NOMO-1 treated with dmso at 0.1 percent for 144 hours (cell line): ENCODE data around the gene LY9.

Source experiments
- DNase-seq: peaks from one replicate; lab custom pipeline; 2025; ENCODE audit not compliant: unreplicated experiment; lab: John Stamatoyannopoulos, UW

Gene LY9, protein sequence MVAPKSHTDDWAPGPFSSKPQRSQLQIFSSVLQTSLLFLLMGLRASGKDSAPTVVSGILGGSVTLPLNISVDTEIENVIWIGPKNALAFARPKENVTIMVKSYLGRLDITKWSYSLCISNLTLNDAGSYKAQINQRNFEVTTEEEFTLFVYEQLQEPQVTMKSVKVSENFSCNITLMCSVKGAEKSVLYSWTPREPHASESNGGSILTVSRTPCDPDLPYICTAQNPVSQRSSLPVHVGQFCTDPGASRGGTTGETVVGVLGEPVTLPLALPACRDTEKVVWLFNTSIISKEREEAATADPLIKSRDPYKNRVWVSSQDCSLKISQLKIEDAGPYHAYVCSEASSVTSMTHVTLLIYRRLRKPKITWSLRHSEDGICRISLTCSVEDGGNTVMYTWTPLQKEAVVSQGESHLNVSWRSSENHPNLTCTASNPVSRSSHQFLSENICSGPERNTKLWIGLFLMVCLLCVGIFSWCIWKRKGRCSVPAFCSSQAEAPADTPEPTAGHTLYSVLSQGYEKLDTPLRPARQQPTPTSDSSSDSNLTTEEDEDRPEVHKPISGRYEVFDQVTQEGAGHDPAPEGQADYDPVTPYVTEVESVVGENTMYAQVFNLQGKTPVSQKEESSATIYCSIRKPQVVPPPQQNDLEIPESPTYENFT

DNA sequence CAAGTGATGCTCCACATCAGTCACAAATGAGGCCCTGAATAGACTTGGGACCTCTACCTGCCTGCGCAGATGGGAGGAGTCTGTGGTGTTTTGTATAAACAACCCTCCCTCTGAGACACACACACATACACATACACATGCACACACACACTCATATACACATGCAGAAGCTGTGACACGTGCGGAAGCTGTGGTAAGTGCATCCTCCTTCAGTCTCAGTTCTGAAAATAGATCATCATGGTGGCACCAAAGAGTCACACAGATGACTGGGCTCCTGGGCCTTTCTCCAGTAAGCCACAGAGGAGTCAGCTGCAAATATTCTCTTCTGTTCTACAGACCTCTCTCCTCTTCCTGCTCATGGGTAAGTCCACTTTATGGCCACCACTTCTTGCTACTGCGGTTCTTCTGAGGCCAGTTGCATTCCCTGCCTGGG is at the start of gene LY9:
Gene LY9 (plus strand): TSS at position 224 of the 433 bp plus-strand sequence. CDS start 14 bp downstream, at position 238.
- peak; percentile 49 for DNase-seq

DNA sequence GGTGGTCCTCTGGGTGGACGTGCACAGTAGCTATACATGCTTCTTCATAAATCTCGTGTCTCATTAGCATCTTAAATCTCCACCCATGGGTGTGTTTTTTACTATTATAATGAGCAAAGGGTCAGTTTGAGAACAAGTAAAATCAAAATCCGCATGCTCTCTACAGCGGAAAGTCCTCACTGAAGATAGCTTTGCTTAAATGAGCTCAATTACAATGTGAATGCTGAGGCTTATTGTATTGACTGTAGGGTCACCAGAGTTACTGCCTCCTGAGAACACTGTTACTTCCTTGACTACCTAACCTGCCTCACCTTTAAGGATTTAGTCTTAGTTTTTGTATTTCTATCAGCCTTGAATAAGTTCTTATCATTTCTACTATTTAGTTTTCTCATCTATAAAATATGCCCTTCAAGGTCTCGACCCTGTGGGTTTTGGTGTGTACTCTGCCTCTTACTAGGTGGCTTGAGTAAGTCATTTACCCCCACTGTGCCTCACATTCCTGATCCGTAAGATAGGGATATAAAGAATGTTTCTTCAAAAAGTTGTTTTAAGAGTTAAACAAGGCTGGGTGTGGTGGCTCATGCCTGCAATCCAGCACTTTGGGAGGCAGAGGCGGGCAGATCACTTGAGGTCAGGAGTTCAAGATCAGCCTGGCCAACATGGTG is 49.0 kb upstream of the LY9 start:
- no peak for DNase-seq

DNA sequence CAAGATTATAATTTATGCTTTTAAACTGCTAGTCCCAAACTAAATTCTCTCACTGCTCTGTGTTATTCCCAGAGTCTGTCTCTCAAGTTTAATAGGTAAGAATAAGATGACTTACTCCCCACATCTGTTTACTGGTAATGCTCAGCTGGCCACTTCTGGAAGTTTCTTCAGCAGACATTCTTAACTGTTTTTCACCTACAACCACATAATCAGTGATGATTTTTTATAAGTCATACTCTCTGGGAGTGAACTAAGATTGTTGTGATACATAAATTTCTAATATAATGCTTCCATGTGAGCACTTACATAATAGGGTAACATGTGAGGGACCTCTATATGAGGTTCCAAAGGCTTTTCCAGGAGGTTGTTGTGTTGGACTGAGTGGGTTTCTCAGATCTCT is 48.3 kb upstream of the LY9 start:
- no peak for DNase-seq

DNA sequence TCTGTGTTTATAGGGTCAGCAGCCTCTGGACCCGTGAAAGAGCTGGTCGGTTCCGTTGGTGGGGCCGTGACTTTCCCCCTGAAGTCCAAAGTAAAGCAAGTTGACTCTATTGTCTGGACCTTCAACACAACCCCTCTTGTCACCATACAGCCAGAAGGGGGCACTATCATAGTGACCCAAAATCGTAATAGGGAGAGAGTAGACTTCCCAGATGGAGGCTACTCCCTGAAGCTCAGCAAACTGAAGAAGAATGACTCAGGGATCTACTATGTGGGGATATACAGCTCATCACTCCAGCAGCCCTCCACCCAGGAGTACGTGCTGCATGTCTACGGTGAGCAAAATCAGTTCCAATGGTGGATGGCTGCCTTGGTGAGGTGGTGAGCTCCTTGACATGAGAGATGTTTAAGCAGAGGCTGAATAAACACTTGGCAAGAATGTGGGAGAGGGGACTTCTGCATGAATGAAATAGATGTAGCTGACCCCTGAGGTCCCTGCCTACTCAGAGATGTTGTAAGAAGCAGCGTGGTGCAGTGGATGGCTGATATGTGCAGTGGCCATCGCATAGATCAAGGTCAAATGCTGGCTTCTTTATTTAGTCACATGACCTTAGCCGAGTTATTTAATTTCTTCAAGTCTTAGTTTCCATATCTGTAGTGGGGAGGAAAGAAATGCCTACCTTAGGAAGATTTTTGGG is 47.6 kb upstream of the LY9 start:
- no peak for DNase-seq

DNA sequence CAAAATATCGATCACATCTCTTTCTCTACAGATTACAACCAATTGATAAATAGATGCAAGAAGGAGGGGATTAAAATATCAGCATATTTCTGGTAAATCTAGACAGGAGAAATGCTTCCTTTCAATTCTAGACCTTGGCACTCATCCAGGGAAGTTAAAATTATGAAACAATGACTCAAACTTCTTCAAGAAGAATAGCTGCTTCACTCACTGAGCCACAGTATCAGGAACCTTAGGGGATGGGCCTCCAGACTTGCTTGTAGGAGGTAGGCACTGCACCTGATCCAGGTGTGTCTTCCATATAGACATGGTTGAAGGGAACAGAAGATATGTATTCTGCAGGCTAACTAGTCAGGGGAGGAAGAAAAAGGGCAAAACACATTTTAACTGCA is 47.1 kb upstream of the LY9 start:
- DNase-seq, result no peak

DNA sequence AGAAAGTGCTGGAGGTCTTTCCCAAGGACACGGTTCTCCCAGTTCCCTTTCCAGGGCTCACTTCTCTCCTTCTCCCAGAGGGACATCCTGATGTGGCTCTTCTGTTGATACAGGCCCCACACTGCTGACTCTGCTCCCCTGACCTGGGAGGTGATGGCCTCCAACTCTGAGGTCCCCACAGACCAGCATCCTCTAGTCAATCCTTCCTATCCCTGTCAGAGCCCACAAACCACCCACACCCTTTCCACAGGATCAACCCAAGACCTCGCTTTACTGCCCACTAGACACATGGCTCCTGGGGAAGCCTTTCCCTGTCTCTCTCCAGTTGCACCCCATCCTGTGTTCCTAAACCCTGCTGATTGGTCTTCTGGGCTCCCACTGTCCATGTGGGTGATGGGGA is 45.4 kb upstream of the LY9 start:
- DNase-seq, result no peak

DNA sequence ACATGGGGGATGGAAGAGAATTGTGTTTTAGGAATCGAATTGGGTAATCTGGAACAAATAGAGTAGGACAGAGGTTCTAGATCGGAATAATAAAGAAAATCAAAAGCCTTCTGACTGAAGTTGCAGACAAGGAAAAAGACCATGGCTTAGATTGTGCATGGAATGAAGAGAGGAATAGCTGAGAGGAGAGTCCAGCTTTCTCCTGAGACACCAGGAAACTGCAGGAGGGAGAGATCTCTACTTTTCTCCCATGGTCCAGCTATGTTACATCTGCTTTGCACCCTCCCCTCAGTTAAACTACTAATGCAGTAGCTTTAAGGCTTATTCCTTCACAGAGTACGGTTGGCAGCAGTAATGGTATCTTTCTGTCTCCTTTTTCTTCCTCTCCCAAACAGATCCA is 43.6 kb upstream of the LY9 start:
- DNase-seq, result no peak

DNA sequence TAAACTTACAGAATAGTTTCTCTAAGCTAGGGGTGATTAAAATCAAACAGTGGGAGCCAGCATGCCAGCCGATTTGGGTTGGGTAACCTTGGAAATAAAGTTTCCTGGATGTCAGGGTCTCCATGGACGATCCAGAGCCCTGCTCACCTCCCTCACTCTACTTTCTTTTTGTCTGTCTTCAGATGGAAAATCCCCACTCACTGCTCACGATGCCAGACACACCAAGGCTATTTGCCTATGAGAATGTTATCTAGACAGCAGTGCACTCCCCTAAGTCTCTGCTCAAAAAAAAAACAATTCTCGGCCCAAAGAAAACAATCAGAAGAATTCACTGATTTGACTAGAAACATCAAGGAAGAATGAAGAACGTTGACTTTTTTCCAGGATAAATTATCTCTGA is 43.0 kb upstream of the LY9 start:
- no peak for DNase-seq

DNA sequence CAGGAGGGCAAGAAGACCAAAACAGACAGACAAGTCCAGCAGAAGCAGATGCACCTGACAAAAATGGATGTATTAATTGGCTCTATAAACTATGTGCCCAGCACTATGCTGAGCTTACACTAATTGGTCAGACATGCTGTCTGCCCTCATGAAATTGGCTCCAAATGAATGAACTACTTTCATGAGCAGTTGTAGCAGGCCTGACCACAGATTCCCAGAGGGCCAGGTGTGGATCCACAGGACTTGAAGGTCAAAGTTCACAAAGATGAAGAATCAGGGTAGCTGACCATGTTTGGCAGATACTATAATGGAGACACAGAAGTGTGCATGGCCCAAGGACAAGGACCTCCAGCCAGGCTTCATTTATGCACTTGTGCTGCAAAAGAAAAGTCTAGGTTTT is 42.4 kb upstream of the LY9 start:
- DNase-seq, result no peak

DNA sequence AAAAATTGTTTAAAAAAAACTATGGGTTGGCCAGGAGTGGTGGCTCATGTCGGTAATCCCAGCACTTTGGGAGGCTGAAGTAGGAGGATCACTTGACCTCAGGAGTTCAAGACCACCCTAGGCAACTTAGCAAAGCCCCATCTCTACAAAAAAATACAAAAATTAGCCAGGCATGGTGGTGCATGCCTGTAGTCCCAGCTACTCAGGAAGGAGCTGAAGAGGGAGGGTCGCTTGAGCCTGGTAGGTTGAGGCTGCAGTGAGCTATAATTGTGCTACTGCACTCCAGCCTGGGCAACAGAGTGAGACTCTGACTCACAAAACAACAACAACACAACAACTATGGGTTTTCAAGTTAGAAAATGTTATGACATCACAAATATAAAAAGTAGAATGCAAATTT is 40.5 kb upstream of the LY9 start:
- DNase-seq, result no peak

DNA sequence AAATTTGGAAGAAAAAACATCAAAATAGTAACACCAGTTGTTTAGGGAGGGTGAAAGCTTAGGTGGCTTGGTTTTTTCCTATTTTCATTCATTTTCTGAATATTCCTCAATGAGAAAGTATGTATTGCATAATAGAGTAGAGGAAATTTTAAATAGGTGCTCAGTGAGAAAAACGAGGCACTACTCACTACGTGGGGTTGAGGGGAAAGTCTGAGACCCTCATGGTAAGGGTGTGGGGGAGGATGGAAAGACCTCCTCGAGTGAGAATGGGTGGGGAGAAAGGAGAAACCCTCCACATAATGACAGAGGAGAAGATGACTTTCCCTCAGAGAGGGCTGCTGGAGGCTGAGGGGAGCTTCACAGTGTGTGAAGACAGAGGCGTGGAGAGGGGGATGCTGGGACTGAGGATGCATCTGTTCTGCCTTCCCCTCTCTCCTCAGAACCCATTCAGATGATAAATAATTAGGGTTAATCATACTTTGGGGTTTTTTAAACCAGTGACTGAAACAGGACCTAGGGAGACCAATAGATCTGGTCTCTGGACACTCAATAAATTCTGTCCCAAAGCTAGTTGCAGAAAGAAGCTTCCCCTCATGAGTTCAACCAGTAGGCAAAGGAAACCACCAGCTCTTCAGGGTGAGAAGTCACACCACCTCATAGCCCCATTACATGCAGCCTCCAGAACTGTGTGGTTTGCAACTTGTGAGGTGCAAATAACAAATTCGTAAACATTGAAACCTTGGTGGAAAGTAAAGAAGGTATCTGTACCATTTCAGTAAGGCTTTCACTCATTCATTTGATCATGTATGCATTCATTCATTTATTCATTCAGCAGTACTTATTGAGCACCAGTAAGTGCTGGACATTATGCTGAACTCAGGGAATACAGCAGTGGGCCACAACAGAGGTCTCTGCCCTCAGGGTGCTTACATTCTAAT is 39.8 kb upstream of the LY9 start:
- DNase-seq, result no peak

DNA sequence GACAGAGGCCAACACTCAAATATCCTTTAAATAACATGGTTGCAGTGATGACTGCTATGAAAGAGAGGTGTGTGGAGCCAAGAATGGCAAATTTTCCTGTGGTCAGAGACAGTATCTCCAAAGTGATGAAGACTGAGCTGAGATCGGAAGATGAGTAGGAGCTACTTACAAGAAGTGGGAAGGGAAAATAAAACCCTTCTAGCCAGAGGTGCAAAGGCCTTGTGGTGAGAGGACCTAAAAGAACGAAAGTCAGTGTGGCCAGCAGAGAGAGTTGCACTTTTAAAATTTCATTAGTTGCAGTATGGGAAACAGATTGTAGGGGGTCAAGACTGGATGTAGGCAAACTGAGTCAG is 39.1 kb upstream of the LY9 start:
- no peak for DNase-seq

DNA sequence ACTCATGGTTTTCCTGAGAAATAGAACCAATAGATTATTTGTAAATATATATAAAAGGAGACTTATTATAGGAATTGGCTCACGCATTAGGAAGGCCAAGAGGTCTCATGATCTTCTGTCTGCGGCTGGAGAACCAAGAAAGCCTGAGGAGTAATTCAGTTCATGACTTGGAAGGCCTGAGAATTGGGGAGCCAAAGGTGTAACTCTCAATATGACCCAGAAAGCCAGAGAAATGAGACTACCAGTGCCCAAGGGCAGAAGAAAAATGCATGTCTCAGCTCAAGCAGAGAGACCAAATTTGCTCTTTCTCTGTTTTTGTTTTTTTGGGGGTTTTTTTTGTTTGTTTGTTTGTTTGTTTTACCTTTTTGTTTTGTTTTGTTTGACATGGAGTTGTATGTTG is 37.5 kb upstream of the LY9 start:
- DNase-seq, result no peak

DNA sequence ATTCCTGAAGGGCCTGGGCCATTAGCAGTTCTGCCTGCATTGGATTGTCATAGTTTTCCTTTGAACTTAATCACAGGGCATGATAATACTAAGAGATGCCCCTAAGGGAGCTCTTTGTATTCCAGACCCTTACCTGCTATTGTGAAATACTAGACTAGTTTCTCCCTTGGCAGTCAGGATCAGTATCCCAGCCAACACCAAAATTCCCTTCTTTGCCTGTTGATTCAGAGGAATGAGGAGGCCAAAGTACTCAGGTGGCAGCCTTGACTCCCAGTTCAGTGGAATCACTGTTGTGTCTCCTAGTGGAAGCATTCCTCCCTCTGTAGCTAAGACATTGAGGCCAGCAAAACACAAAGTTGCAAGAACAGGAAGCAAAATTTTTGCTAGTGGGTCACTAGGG is 36.2 kb upstream of the LY9 start:
- DNase-seq, result no peak

DNA sequence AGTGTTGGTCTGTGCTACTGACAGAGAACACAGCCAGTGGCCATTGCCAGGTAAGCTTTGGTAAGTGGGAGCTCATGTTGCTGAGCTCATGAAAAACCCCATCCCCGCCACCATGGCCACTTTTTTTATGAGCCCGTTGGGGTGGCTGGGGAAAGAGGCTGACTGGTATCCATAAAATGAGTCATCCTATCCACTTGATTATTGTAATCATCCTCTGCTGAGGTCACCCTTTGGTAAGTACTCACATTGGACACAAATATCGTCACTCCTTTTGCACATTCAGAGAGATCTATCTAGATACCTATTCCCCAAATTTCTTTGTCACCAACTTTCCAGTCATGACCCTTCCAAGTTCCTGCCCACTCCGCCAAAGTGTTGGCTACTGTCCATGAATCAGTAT is 34.9 kb upstream of the LY9 start:
- DNase-seq, result no peak

DNA sequence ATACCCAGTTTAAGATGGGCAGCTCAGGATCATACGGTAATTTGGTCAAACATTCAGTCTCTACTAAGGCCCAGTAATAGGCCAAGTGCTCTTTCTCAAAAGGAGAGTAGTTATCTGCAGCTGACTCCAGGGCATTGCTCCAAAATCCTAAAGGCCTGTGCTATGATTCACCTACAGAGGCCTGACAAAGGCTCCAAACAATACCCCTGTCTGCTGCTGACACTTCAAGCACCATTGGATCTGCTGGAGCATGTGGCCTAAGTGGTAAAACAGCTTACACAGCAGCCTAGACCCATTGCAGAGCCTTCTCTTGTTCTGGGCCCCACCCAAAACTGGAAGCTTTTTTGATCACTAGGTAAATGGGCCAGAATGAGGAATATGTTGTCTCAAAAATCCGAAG is 34.1 kb upstream of the LY9 start:
- no peak for DNase-seq

DNA sequence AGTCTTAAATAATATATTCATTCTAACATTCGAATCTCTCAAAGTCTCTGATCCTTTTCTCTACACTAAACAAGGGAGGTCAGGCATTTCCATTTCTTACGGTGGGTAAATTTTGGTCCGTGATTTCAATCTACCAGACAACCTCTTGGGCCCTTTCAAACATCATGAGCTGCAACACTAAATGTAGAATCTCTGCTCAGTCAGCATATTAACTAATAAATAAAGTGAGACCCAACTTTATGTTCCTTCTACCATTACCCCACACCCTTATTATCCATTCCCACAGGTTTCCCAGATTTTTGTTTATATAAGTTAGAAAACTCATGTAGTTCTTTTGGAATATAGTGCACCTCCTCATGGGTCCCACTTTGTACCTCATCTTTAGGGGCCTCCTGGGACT is 32.0 kb upstream of the LY9 start:
- no peak for DNase-seq

DNA sequence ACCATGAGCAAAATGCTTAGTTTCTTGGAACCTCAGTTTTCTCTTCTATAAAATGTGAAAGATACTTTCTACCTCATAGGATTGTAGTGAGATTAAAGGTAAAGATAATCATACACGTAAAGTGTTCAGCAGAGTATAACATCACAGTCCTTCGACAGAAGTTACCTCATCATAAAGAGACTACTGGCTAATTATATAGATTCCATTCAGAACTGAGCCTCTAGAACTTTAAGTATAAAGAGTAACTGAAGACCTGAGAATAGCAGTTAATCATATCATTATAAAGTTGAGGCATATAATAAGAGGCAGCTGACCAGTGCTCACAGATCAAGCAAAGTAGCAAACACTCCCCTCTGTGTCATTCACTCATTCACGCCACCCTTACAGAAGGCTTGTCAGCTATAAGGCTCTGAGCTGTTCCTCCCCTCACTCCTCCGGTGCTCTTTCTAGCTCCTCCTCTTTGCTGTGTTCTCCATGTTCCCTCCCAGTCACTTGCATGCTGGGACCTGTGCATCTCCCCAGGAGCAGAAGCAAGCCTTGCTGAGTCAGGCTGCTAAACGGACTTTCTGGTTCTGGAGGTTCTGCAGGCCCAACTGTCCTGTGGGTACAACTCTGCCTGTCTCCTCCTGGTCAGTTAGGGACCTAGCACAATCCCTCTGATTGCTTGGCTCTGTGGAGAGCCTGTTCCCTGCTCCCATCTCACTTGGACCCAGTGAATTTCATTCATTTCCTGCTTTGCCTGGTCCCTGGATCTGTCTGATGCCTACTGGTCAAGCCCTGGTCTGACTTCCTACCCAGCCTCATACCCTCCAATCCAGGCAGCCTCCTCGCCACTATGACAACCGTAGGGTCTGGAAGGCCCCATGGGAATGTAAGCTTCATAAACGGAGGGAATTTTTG is 28.3 kb upstream of the LY9 start:
- no peak for DNase-seq

DNA sequence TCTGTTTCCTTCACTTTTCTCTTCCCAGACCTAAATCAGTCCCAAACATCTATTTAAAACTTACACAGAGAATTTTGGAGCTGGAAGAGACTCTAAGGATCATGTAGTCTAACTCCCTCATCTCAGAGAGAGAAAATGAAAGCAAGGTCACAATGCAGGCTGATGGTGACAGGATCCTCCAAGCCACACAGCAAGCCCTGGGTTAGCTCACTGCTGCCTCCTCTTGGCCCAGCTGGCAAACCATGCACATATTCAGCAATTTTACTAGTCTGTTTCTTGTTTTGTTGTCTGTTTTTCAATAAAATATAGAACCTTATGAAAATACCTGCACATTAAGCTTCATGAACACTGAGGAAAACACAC is 27.7 kb upstream of the LY9 start:
- DNase-seq, result peak; percentile 57

DNA sequence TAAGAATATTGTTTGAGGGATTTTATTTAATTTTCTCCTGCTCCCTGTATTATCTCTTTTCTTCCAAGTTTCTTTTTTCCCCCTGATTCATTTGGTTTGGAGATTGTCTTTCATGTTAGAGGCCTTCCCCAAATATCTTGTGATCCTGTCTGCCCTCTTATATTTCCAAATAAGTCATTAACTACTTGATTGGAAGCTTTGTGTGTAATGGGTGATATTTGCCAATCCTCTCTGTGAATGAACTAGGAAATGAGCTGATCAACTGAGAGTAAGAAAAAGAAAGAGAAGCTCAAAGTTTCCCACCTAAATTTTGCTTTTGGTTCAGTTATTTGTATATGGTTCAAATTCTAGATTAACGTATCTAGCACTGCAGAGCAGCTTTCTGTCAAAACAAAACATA is 23.6 kb upstream of the LY9 start:
- DNase-seq, result no peak
